Fibroblast of lung (primary cell): ENCODE data around the gene THUMPD2.

Experiments used
- CTCF ChIP-seq, 2 donors: IDR thresholded peaks in 1 of 2; conservative IDR thresholded peaks in 1 of 2; 1 replicate in 1 of 2; 2 replicates in 1 of 2; pipeline ENCODE4 v1.5.1; 2011 to 2012; ENCODE audit warnings: low read length in 2 of 2, control low read depth in 1 of 2, inconsistent platforms in 1 of 2, low read depth in 1 of 2, mild to moderate bottlenecking in 1 of 2
- EZH2 ChIP-seq: IDR thresholded peaks from 2 replicates; pipeline ENCODE4 v1.5.1; 2012; ENCODE audit warnings: low read length, control low read depth, mild to moderate bottlenecking; ENCODE audit errors: missing control alignments

GRCh38 chr2:39730685-39731302, 48.3 kb downstream of the THUMPD2 start:
- TF ChIP-seq CTCF (conservative IDR thresholded peaks at IDR 0.05 in 1 of 2, IDR thresholded peaks at IDR 0.05 in 1 of 2; ENCODE audit: low read depth in 1 of 2, low read length in 2 of 2), result peak; percentile 32 to 67
- no peak for TF ChIP-seq EZH2
